Left ventricle myocardium inferior (tissue), 1 donor: ENCODE measurements around the gene RUBCN. TPM values are rescaled to one million over a fixed set of nuclear protein-coding genes. Genes with fewer than 3 reads are reported as not detected.
"Not testable (repeated sequence)": the region's sequence is repeated elsewhere in the genome, so short reads cannot be mapped to it uniquely, and the experiment has no call there.

Experiments
- DNase-seq: peaks from one replicate; pipeline ENCODE4 v3.0.0-alpha.2; 2020
- H3K27ac ChIP-seq: fragments of 200-600 bp; replicated peaks from 2 replicates; pipeline ENCODE4 v1.8.0; 2021
- H3K27me3 ChIP-seq: fragments of 200-600 bp; 2 replicates; pipeline ENCODE4 v1.8.0; 2021; ENCODE audit warnings: low read depth
- H3K36me3 ChIP-seq: fragments of 200-600 bp; 2 replicates; pipeline ENCODE4 v1.8.0; 2021
- H3K4me1 ChIP-seq: fragments of 200-600 bp; 2 replicates; pipeline ENCODE4 v1.8.0; 2021
- H3K4me3 ChIP-seq: fragments of 200-600 bp; 2 replicates; pipeline ENCODE4 v1.8.0; 2021; ENCODE audit warnings: mild to moderate bottlenecking, moderate library complexity
- H3K9me3 ChIP-seq: fragments of 200-600 bp; replicated peaks from 2 replicates; pipeline ENCODE4 v1.8.0; 2021
- intact Hi-C: fragments of 100-400 bp; cut with micrococcal nuclease; formaldehyde crosslinking; loops from one replicate; pipeline ENCODE4 v1.11.0; 2022
- total RNA-seq: library from RNA; stranded (reverse); fragmentation: NEBNext Ultra II Directional; extraction: Animal tissue kit (Norgen Biotek cat#: 25700); gene quantifications from one replicate; pipeline ENCODE4 v1.2.1, GENCODE V29; 2021
- TF ChIP-seq, protein P1 (sequence below): fragments of 200-600 bp; IDR thresholded peaks from 2 replicates; pipeline ENCODE4 v1.8.0; 2021; ENCODE audit warnings: antibody characterized with exemption, mild to moderate bottlenecking, borderline replicate concordance
- donor health status: DM: no; HTN: yes; CAD: no; lungs with severe emphysema.

Gene RUBCN
- total RNA-seq, 1 donor from 2014 or later, result 23.3 TPM

DNA sequence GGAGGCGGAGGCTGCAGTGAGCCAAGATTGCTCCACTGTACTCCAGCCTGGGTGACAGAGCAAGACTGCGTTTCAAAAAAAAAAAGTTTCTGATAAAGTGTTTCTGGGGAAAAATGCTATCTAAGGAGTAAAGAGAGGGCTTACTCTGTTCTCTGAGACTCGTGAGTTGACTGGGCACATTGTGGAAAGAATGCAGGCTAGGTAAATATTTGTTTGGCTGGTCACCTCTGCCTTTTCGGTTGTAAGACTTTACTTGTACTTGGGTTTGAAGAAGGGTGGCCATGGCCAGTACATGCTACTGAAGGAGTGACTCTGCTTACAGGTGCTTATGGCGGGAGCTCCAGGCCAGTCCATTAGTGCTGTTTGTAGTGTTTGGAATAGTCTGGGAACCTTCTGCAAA, 68.7 kb downstream of the RUBCN start:
- Histone ChIP-seq H3K4me1 (no peaks in the 10 kb centered on the region), H3K9me3 (no peaks in the 10 kb centered on the region), H3K4me3 (no peak overlapping the region), H3K27me3 (no peaks in the 10 kb centered on the region), H3K36me3 (peaks cover 22% of the 10 kb centered on the region), H3K27ac (no peak overlapping the region)
- intact Hi-C loops, result no loop called here
- TF ChIP-seq, protein P1, sequence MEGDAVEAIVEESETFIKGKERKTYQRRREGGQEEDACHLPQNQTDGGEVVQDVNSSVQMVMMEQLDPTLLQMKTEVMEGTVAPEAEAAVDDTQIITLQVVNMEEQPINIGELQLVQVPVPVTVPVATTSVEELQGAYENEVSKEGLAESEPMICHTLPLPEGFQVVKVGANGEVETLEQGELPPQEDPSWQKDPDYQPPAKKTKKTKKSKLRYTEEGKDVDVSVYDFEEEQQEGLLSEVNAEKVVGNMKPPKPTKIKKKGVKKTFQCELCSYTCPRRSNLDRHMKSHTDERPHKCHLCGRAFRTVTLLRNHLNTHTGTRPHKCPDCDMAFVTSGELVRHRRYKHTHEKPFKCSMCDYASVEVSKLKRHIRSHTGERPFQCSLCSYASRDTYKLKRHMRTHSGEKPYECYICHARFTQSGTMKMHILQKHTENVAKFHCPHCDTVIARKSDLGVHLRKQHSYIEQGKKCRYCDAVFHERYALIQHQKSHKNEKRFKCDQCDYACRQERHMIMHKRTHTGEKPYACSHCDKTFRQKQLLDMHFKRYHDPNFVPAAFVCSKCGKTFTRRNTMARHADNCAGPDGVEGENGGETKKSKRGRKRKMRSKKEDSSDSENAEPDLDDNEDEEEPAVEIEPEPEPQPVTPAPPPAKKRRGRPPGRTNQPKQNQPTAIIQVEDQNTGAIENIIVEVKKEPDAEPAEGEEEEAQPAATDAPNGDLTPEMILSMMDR, result no peak
- no peak for DNase-seq

DNA sequence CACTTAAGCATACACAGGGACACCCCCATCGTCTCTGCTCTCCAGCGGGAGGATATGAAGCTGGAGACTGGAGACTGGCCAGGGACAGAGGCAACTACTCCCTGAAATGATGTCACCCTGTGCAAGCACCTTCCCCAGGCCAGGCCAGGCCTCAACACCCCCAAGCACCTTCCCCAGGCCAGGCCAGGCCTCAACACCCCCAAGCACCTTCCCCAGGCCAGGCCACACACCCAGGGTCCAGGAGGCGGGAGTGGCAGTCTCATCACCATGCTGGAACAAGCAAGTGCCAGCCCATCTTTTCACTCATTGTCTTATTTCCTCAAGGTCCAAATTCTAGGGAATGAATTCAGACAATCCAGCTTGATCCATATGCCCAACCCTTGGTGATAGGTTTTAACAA, 69.4 kb downstream of the RUBCN start:
- DNase-seq, H3K4me1 ChIP-seq, H3K4me3 ChIP-seq, H3K27me3 ChIP-seq, H3K9me3 ChIP-seq, H3K27ac ChIP-seq, intact Hi-C loops: not testable (repeated sequence)
- peaks cover 15% of the 10 kb centered on the region for H3K36me3 ChIP-seq

DNA sequence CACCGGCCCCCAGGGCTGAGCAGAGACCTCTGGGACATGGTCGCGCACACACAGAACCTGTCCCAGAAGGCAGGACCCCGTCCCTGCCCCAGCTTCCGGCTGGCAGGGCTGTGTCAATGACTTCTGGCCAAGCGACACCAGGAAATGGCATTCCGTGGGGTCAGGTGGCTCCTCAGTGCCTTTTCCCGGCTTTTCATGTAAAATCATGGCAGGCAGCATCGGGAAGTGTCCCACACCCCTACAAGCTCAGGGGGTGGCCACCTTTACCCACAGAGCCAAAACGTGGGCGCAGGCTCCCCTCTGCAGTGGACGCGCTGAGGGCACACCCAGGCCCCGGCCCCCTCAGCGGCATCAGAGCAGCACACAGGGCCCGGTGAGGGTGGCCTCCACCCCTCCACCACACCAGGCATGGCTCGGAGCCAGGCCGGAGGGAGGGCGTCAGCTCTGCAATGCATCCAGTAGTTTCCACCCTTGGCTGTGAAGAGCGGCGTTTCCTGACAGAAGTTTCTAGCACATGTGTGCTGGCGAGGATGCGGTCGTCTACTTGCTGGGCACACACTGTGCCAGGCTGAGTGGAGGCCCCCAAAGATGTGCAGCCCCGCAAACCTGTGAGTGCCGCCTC, 70.4 kb downstream of the RUBCN start:
- H3K9me3 ChIP-seq, H3K4me1 ChIP-seq, intact Hi-C loops, DNase-seq, H3K36me3 ChIP-seq, H3K27me3 ChIP-seq, H3K27ac ChIP-seq, H3K4me3 ChIP-seq: not testable (repeated sequence)

DNA sequence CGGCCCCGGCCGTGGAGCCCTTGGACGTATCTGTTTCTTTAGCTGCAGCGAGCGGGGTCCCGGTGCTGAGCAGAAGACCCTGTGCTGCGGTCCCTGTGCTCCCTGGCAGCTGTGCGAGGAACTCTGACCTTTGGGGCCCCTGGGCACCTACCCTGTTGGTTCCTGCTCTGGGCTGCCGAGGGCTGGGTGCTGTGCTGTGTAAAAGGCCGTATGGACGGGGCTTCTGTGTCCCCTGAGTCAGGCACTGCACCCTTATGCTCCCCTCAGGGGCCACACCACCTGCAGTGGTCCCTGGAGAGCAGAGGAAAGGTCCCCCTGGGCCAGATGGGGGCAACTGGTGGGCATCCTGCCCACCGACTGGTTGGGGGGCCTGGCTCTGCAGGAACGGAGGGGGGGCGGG, 71.2 kb downstream of the RUBCN start:
- H3K27me3 ChIP-seq, H3K4me1 ChIP-seq, H3K36me3 ChIP-seq, H3K9me3 ChIP-seq, DNase-seq, H3K27ac ChIP-seq, H3K4me3 ChIP-seq, intact Hi-C loops: not testable (repeated sequence)

DNA sequence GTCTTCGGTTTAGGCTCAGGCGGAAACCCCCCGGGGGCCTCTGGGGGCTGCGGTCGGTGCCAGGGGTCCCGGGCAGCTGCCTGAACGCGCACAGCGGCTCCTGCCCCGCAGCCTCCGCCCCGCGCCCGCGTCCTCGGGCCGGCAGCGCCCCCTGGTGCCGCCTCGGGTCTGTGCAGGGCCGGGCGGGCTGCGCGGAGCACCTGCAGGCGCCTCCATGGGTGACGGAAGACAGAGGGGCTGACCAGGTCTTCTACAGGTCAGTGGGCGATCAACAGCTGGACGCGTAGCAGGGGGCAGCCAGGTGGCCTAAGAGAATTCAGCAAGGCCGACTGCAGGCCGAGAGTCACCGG, 71.6 kb downstream of the RUBCN start:
- H3K9me3 ChIP-seq, DNase-seq, H3K4me1 ChIP-seq, intact Hi-C loops, H3K27ac ChIP-seq, H3K27me3 ChIP-seq, H3K36me3 ChIP-seq: not testable (repeated sequence)
- peak overlapping the region; percentile 61 for H3K4me3 ChIP-seq

DNA sequence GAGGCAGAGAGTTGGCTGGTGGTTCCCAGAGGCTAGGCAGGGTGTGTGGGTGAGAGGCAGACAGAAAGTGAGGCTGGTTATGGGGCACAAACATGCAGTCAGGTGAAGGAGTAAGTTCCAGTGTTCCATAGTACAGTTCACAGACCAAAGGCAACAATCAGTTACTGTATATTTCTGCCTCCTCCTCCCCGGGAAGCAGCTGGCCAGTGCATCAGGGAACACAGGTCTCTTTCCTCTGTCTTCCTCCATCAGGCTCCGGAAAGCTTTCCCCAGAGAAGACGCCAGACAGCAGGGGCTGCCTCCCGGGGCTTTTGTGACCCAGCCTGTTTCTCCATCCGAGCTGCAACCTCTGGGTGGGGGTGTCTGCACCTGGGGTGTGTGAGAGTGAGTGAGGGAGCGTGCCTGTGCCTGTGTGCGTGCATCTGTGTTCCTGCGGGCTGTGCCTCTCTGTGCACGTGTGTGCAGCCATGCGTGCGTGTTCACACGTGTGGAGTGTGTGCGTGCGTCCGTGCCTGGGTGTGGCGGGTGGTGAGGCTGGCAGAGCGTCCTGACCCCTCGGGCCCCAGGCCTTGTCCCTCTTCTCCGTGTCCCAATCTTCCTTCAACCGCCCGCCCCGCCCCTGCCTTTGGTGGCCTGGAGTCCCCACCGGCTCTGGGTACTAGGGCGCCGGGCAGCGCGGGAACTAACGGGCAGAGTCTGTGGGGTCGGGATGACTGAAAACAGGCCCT, 72.1 kb downstream of the RUBCN start:
- DNase-seq, intact Hi-C loops, H3K27me3 ChIP-seq: not testable (repeated sequence)

DNA sequence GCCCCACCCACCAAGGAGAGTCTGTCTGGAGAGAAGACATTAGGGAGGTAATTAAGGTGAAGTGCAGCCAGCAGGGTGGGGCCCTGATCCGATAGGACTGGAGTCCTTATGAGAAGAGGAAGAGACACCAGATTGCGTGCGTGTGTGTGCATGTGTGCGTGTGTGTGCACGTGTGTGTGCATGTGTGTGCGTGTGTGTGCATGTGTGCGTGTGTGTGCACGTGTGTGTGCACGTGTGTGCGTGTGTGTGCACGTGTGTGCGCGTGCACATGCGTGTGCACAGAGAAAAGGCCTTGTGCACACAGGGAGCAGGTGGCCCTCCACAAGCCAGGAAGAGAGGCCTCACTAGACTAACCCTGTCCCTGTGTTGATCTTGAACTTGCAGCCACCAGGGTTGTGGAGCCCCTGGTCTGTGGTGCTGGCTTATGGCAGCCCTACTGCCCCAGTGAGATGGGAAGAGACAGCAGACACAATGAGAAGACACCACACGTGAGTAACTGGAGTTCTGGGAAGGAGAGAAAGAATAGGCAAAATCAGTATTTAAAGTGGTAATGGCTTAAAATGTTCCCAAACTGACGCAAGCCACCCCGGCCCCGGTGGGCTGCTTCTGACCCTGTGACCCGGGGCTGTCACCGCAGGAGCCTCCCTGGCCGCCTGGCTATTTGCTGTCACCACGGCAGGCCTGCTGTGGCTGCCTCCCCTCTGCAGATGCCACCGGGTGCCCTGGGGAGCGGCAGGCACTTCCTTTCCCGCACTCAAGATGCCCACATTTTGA, 73.2 kb downstream of the RUBCN start:
- H3K4me1 ChIP-seq, H3K27ac ChIP-seq, H3K36me3 ChIP-seq, intact Hi-C loops, H3K27me3 ChIP-seq, H3K4me3 ChIP-seq, H3K9me3 ChIP-seq, DNase-seq: not testable (repeated sequence)

More for the DNA sequence above, 72.1 kb downstream of the RUBCN start:
- H3K27ac ChIP-seq, H3K36me3 ChIP-seq, H3K4me1 ChIP-seq, H3K9me3 ChIP-seq: not testable (repeated sequence)
- H3K4me3 ChIP-seq, result peak overlapping the region; percentile 61

DNA sequence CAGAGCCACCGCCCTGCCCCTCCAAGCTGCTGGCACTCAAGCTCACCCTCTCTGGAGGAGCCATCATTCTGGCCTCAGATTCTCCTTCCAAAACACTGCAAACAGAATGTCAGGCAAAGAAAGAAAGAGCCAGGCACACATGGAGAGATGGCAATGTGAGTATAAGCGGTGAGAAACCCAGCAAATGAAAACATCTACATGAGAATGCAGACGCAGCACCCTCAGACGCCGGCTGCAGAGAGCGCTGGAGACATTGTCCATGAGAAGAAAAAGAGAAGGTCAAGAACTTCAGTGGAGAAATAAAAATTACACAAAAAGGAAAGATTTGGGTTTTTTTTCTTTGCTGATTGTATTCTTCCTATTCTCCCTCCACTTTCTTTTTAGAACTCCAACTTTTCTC, 74.4 kb downstream of the RUBCN start:
- H3K27ac ChIP-seq, H3K4me3 ChIP-seq, intact Hi-C loops, H3K36me3 ChIP-seq, H3K4me1 ChIP-seq, H3K9me3 ChIP-seq, DNase-seq, H3K27me3 ChIP-seq: not testable (repeated sequence)

DNA sequence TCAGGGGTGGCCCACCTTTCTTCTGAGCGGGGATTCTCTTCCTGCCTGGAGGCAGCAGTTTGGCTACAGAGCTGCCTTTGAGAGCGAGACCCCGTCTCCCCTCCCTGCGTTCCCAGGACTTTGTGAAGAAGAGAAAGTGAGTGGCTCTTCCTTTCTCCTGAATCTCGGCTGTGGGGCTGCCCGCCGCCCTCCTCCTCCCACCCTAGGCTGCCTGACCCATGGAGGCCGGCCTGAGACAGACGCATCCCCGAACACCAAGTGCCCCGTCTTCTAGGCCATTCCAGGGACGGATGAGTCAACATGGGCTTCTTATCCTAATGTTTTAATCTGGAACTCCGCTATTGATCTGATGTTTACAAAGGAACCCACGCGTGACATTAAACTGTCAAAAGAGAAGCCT, 74.8 kb downstream of the RUBCN start:
- H3K27ac ChIP-seq, H3K27me3 ChIP-seq, H3K4me3 ChIP-seq, H3K4me1 ChIP-seq, DNase-seq, H3K36me3 ChIP-seq, H3K9me3 ChIP-seq, intact Hi-C loops: not testable (repeated sequence)

DNA sequence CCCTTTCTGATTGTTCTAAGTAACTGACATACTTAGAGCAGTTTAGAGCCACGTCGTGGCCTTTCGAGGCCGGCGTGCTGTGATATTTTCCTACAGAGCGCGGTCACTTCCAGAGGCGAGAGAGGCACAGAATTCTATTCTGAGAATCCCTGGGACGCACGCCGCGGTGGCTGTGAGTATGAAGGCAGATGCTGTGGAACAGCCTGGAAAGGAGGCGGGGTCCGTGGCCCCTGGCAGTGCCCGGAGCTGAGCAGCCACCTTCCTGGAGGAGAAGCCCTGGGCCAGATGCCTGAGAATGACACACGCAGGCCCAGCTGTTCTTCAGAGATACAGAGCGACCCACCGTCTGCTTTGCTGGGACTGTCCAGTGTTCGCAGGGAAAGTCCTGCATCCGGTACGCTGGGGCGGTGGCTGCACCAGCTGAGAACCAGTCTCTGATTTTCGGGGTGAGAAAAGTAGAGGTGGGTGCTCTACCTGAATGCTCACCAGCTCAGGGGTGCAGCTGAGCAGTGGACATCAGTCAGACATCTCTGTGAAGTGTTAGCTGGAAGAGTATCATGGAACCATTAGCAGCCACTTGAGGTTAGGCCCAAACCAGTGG, 75.4 kb downstream of the RUBCN start:
- H3K27me3 ChIP-seq, H3K36me3 ChIP-seq, DNase-seq, H3K4me1 ChIP-seq, H3K9me3 ChIP-seq, H3K27ac ChIP-seq, H3K4me3 ChIP-seq, intact Hi-C loops: not testable (repeated sequence)

DNA sequence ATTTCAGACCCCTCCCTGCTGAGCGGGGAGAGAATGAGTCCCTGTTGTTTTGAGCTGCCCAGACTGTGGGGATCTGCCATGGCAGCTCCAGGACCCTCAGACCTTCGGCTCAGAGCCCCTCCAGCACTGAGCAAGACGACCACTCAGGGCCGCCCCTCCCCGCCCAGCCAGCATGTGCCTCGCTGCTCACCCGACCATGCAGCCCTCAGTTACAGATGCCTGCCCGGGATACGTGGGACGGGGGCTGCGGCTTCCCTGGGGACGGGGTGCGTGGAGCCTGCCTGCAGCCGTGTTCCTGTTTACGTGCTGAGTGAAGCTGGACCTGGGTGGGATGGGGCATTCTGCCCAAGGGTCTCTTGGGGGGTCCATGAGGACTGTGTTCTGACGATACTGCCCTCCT, 77.0 kb downstream of the RUBCN start:
- H3K27me3 ChIP-seq, H3K27ac ChIP-seq, H3K4me1 ChIP-seq, H3K9me3 ChIP-seq, H3K36me3 ChIP-seq, H3K4me3 ChIP-seq, intact Hi-C loops, DNase-seq: not testable (repeated sequence)

DNA sequence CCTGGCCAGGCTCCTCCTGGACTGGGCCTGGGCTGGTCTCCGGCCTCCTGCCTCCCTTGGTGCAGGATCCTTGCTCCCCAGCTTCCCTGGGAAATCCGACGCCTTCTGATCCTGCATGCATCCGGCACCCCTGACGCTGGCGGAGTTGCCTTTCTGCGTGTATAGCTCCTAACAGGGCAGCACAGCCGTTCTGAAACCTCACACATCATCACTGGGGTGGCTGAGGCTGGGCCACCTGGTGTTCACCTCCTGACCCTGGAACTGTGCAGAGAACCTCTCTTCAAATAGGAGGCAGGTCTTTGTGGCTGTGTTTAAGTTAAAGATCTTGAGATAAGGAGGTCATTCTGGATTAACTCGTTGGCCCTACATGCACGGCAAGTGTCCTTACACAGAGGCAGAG, 77.6 kb downstream of the RUBCN start:
- H3K9me3 ChIP-seq, H3K4me3 ChIP-seq, H3K4me1 ChIP-seq, intact Hi-C loops, DNase-seq, H3K27me3 ChIP-seq, H3K27ac ChIP-seq, H3K36me3 ChIP-seq: not testable (repeated sequence)
